ENCODE measurements around the gene TBC1D2B. TPM values are rescaled to one million over a fixed set of nuclear protein-coding genes. Genes with fewer than 3 reads are reported as not detected.
"Not testable (repeated sequence)": the region's sequence is repeated elsewhere in the genome, so short reads cannot be mapped to it uniquely, and the experiment has no call there.

Gene TBC1D2B
- total RNA-seq, 3 donors from 2014 or later, result 54.8 to 65.6 (median 57.0) TPM

- H3K9me3 ChIP-seq; intact Hi-C loops (cut with DNase I, micrococcal nuclease); H3K4me3 ChIP-seq; H3K4me1 ChIP-seq (ENCODE audit: low read depth); H3K36me3 ChIP-seq (ENCODE audit: low read depth); DNase-seq; ATAC-seq: not testable (repeated sequence)
Measured at GRCh38 chr15:77953926-77954325, 123.6 kb downstream of the TBC1D2B start.

GRCh38 chr15:77952928-77953446, 124.5 kb downstream of the TBC1D2B start:
- ATAC-seq; H3K36me3 ChIP-seq (ENCODE audit: low read depth); intact Hi-C loops (cut with DNase I, micrococcal nuclease); H3K4me1 ChIP-seq (ENCODE audit: low read depth); H3K4me3 ChIP-seq; DNase-seq; H3K9me3 ChIP-seq: not testable (repeated sequence)

- H3K9me3 ChIP-seq; H3K4me3 ChIP-seq; DNase-seq; intact Hi-C loops (cut with DNase I, micrococcal nuclease); H3K4me1 ChIP-seq (ENCODE audit: low read depth); ATAC-seq; H3K36me3 ChIP-seq (ENCODE audit: low read depth): not testable (repeated sequence)
Measured at GRCh38 chr15:77951105-77951786, 126.3 kb downstream of the TBC1D2B start.

GRCh38 chr15:77950470-77950869, 127.0 kb downstream of the TBC1D2B start:
- DNase-seq; H3K36me3 ChIP-seq (ENCODE audit: low read depth); H3K4me1 ChIP-seq (ENCODE audit: low read depth); ATAC-seq; intact Hi-C loops (cut with DNase I, micrococcal nuclease); H3K4me3 ChIP-seq; H3K9me3 ChIP-seq: not testable (repeated sequence)

- TF ChIP-seq CTCF (IDR thresholded peaks at IDR 0.05), result no peak
- H3K9me3 ChIP-seq, result no peaks in the 10 kb centered on the region
- intact Hi-C loops (cut with DNase I, micrococcal nuclease), result no loop called here
- no peaks in the 10 kb centered on the region for H3K36me3 ChIP-seq (ENCODE audit: low read depth)
- H3K4me1 ChIP-seq (ENCODE audit: low read depth), result peaks cover 3% of the 10 kb centered on the region
- no peak overlapping the region for H3K4me3 ChIP-seq
- DNase-seq, result no peak
- ATAC-seq, result no peak
Measured at GRCh38 chr15:77945566-77945965, 131.9 kb downstream of the TBC1D2B start.

Other genes starting within 250 kb of the TBC1D2B start
- gene SH2D7, start 14.8 kb upstream of the TBC1D2B start, total RNA-seq, result 1 to 10 TPM; 1.9 to 2.8 (median 2.2) TPM
- 10 to 100 TPM in 2 of 3 donors, 1 to 10 TPM in 1; 8.1 to 13.7 (median 10.9) TPM for gene CIB2, start 53.7 kb upstream of the TBC1D2B start, total RNA-seq
- 100 to 1,000 TPM; 183 to 227 (median 207) TPM for gene IDH3A, start 71.7 kb upstream of the TBC1D2B start, total RNA-seq
- 1 to 10 TPM in 1 of 3 donors, under 1 TPM in 2; 0.32 to 5.2 (median 0.53) TPM for gene ACSBG1, start 156.9 kb upstream of the TBC1D2B start, total RNA-seq
- gene DNAJA4, start 186.9 kb upstream of the TBC1D2B start, total RNA-seq, result 10 to 100 TPM; 33.8 to 52.8 (median 43.5) TPM
- gene SKIC8, start 221.9 kb upstream of the TBC1D2B start, total RNA-seq, result 10 to 100 TPM; 35.4 to 41.7 (median 37.6) TPM

Measured in mucosa of descending colon (tissue), 3 donors.